SJCRH30 (cell line): ENCODE data around the gene ENGASE. TPM values are rescaled to one million over a fixed set of nuclear protein-coding genes. Genes with fewer than 3 reads are reported as not detected.
A peak's percentile ranks its signal among the peaks of the same experiment; 100 is the strongest.
"Not testable (repeated sequence)": the region's sequence is repeated elsewhere in the genome, so short reads cannot be mapped to it uniquely, and the experiment has no call there.

ENCODE experiments used
- DNase-seq, 2 experiments: peaks; one replicate each; pipeline ENCODE4 v3.0.0-alpha.2; 2015 to 2020
- H3K27ac ChIP-seq: fragments of 250-450 bp; sonication (Bioruptor Pico); 2 replicates; pipeline ENCODE4 v1.5.1; 2020; ENCODE audit warnings: mild to moderate bottlenecking, moderate library complexity
- H3K27me3 ChIP-seq: fragments of 250-450 bp; sonication (Bioruptor Pico); 2 replicates; pipeline ENCODE4 v1.5.1; 2020; ENCODE audit warnings: mild to moderate bottlenecking, moderate library complexity
- H3K36me3 ChIP-seq: fragments of 250-450 bp; sonication (Bioruptor Pico); 2 replicates; pipeline ENCODE4 v1.5.1; 2020; ENCODE audit warnings: mild to moderate bottlenecking, moderate library complexity
- H3K4me1 ChIP-seq: fragments of 250-450 bp; sonication (Bioruptor Pico); 2 replicates; pipeline ENCODE4 v1.5.1; 2020; ENCODE audit warnings: mild to moderate bottlenecking, moderate library complexity
- H3K4me3 ChIP-seq: fragments of 250-450 bp; sonication (Bioruptor Pico); 2 replicates; pipeline ENCODE4 v1.5.1; 2020; ENCODE audit warnings: mild to moderate bottlenecking, moderate library complexity
- H3K9me3 ChIP-seq: fragments of 250-450 bp; sonication (Bioruptor Pico); replicated peaks from 2 replicates; pipeline ENCODE4 v1.5.1; 2020; ENCODE audit warnings: mild to moderate bottlenecking, moderate library complexity
- total RNA-seq: library from RNA; depleted of rRNA; stranded (reverse); fragments of >200 nt; shearing (Covaris generic); gene quantifications from 2 replicates; pipeline ENCODE4 v1.2.3, GENCODE V29; 2014

The ENGASE gene
- total RNA-seq, 1 experiment from 2014 or later, result 82.5 TPM

DNA sequence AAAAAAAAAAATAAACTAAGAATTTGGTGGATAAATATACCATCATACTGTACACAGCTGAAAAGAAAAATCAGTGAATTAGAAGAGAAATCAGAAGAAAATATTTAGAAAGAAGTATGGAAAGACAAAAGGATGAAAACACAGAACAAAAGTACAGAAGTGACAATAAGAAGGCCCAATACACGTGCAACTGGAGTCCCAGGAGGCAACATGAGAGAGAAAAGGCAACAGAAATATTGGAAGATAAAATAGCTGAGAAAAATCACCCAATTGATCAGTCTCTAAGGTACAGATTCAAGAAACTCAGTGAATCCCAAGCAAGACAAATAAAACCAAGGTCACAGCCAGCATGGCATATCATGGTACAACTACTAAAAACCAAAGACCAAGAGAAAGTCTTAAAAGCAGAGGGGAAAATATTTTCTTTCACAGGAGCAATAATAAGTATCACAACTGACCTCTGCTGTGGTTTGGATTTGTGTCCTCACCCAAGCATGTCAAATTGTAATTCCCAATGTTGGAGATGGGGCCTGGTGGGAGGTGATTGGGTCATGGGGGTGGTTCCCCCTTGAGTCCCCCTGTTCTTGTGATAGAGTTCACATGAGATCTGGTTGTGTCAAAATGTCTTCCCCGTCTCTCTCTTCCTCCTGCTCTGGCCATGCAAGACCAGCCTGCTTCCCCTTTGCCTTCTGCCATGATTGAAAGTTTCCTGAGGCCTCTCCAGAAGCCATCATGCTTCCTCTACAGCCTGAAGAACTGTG lies 20.2 kb upstream of the ENGASE start:
- Histone ChIP-seq H3K4me1 (peaks cover 37% of the 10 kb centered on the region), H3K27ac (peak overlapping the region; percentile 86), H3K27me3 (no peaks in the 10 kb centered on the region), H3K36me3 (no peaks in the 10 kb centered on the region), H3K9me3 (peaks cover 24% of the 10 kb centered on the region), H3K4me3 (no peak overlapping the region)
- no peak for DNase-seq

DNA sequence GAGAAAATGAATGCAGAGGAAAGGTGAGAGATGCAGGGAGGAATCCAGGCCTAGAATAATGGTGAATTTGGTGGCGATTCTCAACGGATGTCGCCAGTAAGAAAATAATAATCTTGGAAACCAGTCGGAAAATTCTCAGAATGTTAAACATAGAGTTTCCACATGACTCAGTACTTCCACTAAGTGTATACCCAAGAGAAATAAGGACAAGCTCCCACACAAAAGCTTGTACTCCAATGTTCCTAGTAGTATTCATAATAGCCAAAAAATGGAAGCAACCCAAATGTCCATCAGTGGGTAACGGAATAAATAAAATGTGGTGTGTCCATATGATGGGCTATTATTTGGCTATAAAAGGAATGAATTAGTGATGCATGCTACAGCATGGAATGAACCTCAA lies 19.4 kb upstream of the ENGASE start:
- no peak for DNase-seq

GRCh38 chr17:79057737-79058385 lies 16.8 kb upstream of the ENGASE start:
- H3K4me1 ChIP-seq, result peaks cover 20% of the 10 kb centered on the region

More for the DNA sequence above, 19.4 kb upstream of the ENGASE start:
- Histone ChIP-seq H3K36me3 (no peaks in the 10 kb centered on the region), H3K27ac (peak overlapping the region; percentile 86), H3K4me1 (peaks cover 37% of the 10 kb centered on the region), H3K9me3 (peaks cover 25% of the 10 kb centered on the region), H3K27me3 (no peaks in the 10 kb centered on the region), H3K4me3 (no peak overlapping the region)

GRCh38 chr17:79062691-79063090 lies 11.9 kb upstream of the ENGASE start:
- no peak for DNase-seq
- Histone ChIP-seq H3K36me3 (no peaks in the 10 kb centered on the region), H3K4me1 (peaks cover 6% of the 10 kb centered on the region), H3K9me3 (peaks cover 7% of the 10 kb centered on the region; the same call in 1 of the 2 replicates), H3K4me3 (no peak overlapping the region), H3K27me3 (no peaks in the 10 kb centered on the region), H3K27ac (no peak overlapping the region)

More at GRCh38 chr17:79057737-79058385, 16.8 kb upstream of the ENGASE start:
- Histone ChIP-seq H3K36me3 (no peaks in the 10 kb centered on the region), H3K27ac (no peak overlapping the region), H3K9me3 (peaks cover 20% of the 10 kb centered on the region), H3K27me3 (no peaks in the 10 kb centered on the region), H3K4me3 (no peak overlapping the region)
- no peak for DNase-seq

DNA sequence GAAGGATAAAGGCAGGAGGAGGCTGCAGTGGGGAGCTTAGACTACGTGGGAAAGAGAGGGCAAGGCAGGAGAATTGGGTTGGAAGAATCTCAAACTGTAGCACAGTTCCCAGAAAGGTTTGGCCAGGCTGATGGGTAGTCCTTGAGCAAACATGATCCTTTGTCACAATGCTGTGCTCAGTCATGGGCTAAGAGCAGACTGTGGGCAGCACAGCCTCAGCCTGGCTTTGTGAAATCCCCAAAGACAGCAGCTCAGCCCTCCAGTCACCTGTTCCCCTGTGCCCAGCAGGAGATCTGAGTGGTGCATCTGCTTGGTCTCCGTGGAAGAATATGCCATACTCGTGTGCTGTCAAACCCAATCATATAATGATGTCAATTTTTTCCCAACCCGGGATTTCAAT lies 10.6 kb upstream of the ENGASE start:
- H3K4me3 ChIP-seq, result no peak overlapping the region
- peak in 1 of 2 experiments; percentile 65 for DNase-seq
- H3K27ac ChIP-seq, result no peak overlapping the region
- H3K4me1 ChIP-seq, result peaks cover 6% of the 10 kb centered on the region
- no peaks in the 10 kb centered on the region for H3K36me3 ChIP-seq
- 0 out of 2 replicates have a peak, but pooled peaks cover 3% of the 10 kb centered on the region for H3K9me3 ChIP-seq
- no peaks in the 10 kb centered on the region for H3K27me3 ChIP-seq

DNA sequence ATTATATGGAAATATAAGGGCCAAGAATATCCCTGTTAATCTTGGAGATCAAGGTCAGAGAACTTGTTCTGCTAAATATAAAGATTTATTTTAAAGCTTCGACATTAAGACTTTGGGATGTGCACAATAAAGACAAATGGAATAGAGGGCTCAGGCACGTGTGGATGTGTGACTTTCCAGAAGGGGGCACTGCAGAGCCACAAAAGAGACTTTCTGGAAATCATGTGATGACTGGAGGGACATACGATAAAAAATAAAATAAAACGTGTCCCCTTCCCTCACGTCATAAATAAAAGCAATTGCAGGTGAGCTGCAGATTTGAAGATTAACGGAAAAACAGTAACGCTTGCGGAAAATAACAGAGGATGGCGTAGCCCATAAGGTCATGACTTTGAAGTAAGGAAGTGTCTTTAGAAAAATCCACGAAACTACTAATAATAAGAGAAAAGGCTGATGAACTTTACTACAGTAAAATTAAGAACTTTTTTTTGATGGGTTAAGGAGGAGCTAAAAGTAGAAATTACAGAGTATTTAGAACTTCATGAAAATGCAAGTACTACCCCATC lies 9.4 kb upstream of the ENGASE start:
- Histone ChIP-seq H3K4me3 (no peak overlapping the region), H3K27ac (no peak overlapping the region), H3K4me1 (peaks cover 6% of the 10 kb centered on the region), H3K9me3 (0 out of 2 replicates have a peak, but pooled peaks cover 2% of the 10 kb centered on the region), H3K27me3 (no peaks in the 10 kb centered on the region), H3K36me3 (no peaks in the 10 kb centered on the region)
- DNase-seq, result peak; percentile 61 to 83

DNA sequence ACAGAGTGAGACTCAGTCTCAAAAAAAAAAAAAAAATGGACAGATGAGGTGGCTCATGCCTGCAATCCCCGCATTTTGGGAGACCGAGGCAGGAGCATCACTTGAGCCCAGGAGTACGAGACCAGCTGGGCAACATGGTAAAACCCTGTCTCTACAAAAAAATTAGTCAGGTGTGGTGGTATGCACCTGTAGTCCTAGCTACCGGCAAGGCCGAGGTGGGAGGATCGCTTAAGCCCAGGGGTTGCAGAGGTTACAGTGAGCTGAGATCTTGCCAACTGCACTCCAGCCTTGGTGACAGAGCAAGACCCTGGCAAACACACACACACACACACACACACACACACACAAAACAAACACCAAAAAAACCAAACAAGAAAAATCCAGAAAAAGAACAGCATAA lies 7.7 kb upstream of the ENGASE start:
- Histone ChIP-seq H3K27me3 (no peaks in the 10 kb centered on the region), H3K36me3 (no peaks in the 10 kb centered on the region), H3K4me1 (peaks cover 6% of the 10 kb centered on the region), H3K9me3 (no peaks in the 10 kb centered on the region), H3K4me3 (no peak overlapping the region), H3K27ac (no peak overlapping the region)
- DNase-seq, result no peak

DNA sequence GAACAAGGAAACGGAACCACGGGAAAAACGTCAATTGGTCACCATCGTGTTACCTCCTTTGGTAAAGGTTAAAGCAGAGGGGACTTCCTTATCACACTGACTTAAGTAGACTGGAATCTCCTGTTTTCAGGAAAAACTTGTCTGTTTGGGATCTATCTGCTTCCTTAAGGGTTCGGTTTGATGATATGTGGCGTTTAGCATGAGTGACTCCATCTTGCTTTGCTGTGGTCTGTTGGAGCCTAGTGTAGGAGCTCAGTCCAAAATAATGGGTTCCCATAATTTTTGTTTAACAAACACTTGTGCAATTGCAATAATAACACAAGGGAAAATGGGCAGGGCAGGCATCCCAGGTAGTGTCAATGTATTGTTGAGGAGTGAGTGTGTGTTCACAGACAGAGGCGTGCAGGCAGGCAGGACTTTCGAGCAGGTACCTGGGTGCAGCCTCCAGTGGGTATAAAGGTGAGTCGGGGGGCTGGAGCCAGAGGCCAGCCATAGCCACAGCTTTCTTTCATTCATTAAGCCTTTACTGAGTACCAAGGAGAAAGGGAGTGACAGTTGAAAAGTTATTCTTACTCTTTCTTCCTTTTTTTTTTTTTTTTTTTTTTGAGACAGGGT lies 4.3 kb upstream of the ENGASE start:
- no peak overlapping the region for H3K4me3 ChIP-seq
- H3K27ac ChIP-seq, result no peak overlapping the region
- no peaks in the 10 kb centered on the region for H3K9me3 ChIP-seq
- H3K4me1 ChIP-seq, result no peaks in the 10 kb centered on the region
- DNase-seq, result no peak
- H3K27me3 ChIP-seq, result no peaks in the 10 kb centered on the region
- no peaks in the 10 kb centered on the region for H3K36me3 ChIP-seq

DNA sequence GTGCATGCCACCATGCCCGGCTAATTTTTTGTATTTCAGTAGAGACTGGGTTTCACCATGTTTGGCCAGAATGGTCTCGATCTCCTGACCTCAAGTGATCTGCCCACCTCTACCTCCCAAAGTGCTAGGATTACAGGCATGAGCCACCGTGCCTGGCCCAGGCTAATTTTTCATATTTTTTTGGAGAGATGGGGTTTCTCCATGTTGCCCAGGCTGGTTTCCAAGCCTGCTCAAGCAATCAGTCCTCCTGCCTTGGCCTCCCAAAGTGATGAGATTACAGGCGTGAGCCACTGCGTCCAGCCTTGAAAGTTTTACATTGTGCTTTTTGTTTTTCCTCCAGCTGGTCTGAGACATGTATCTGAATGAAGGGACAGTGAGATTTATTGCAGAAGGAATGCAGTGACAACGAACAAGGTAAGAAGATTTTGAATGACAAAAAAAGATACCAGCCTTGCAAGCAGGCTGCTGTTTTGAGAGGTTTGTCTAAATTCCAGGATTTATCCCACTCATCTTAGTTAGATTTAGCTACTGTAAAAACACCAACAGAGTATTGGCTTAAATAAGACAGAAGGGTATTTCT lies 3.4 kb upstream of the ENGASE start:
- H3K9me3 ChIP-seq, result no peaks in the 10 kb centered on the region
- DNase-seq, result no peak
- no peaks in the 10 kb centered on the region for H3K36me3 ChIP-seq
- no peak overlapping the region for H3K27ac ChIP-seq
- H3K4me1 ChIP-seq, result peaks cover 6% of the 10 kb centered on the region
- H3K27me3 ChIP-seq, result no peaks in the 10 kb centered on the region
- no peak overlapping the region for H3K4me3 ChIP-seq

GRCh38 chr17:79072544-79072943 lies 2.1 kb upstream of the ENGASE start:
- H3K4me1 ChIP-seq, result peaks cover 10% of the 10 kb centered on the region
- no peak overlapping the region for H3K27ac ChIP-seq
- H3K36me3 ChIP-seq, result peaks cover 9% of the 10 kb centered on the region; the same call in 1 of the 2 replicates
- H3K4me3 ChIP-seq, result no peak overlapping the region
- H3K27me3 ChIP-seq, result no peaks in the 10 kb centered on the region
- H3K9me3 ChIP-seq, result no peaks in the 10 kb centered on the region
- no peak for DNase-seq

DNA sequence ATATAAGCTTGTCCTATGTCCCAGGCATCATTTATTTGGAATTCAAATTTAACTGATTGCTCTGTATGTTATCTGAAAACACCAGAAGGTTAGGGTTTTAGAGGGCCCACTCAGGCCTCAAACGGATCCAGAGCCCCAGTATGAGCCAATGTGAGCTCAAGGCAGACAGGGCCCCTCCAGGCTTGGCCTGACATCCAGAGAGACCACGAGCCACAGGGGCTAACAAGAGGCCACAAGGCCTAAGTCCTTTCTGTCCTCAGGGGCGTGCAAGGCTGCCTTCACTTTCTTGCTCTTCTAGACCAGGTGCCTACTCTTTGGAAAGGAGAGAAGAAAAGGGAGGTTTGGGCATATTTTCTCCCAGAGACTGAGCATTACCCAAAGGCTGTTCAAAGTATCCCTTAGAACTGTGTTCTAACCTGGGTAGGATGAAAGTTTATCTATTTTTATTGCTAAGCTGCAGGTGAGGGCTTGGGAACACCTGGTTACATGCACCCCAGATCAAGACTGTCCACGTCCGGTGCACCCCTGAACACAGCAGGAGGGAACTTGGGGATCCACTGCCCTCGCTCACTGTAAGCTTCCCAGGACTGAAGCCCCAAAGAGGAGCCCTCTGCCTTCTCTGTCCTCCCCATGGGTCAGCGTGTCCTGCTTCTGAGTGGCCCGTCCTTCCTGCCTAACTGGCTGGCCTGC lies 1.5 kb upstream of the ENGASE start:
- no peak for DNase-seq
- Histone ChIP-seq H3K4me3 (no peak overlapping the region), H3K4me1 (peaks cover 10% of the 10 kb centered on the region), H3K27ac (no peak overlapping the region), H3K9me3 (no peaks in the 10 kb centered on the region), H3K27me3 (no peaks in the 10 kb centered on the region), H3K36me3 (peaks cover 14% of the 10 kb centered on the region)

- H3K27me3 ChIP-seq, result no peaks in the 10 kb centered on the region
- H3K4me3 ChIP-seq, result no peak overlapping the region
- peaks cover 19% of the 10 kb centered on the region for H3K36me3 ChIP-seq
Observed at GRCh38 chr17:79073706-79074088, 927 bp upstream of the ENGASE start.

GRCh38 chr17:79074121-79074648 lies 439 bp upstream of the ENGASE start:
- peaks cover 24% of the 10 kb centered on the region for H3K36me3 ChIP-seq
- not testable (repeated sequence) for H3K9me3 ChIP-seq, H3K27me3 ChIP-seq, DNase-seq
- H3K27ac ChIP-seq, result peak overlapping the region; percentile 11; the same call in 1 of the 2 replicates
- peaks cover 10% of the 10 kb centered on the region for H3K4me1 ChIP-seq
- peak overlapping the region; percentile 16 for H3K4me3 ChIP-seq

More at GRCh38 chr17:79073706-79074088, 927 bp upstream of the ENGASE start:
- no peak overlapping the region for H3K27ac ChIP-seq
- no peaks in the 10 kb centered on the region for H3K9me3 ChIP-seq
- H3K4me1 ChIP-seq, result peaks cover 10% of the 10 kb centered on the region
- peak in 1 of 2 experiments; percentile 46 for DNase-seq

DNA sequence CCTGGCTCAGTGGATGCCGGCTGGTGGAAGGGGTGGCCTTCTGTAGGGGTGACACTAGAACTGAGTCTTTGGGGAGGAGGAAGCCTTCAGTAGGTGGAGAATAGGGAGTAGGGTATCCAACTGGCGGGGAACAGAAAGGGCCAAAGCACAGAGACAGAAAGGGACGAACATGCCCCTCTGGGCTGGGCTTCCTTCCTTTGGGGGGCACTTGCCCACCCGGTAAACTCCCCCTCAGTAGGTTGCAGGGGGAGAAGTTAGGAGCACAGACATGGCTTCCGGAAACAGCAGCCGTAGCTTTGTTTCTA lies 774 bp downstream of the ENGASE start:
- Histone ChIP-seq H3K9me3 (no peaks in the 10 kb centered on the region), H3K4me3 (peak overlapping the region; percentile 79), H3K4me1 (peaks cover 14% of the 10 kb centered on the region), H3K27ac (peak overlapping the region; percentile 41), H3K27me3 (no peaks in the 10 kb centered on the region), H3K36me3 (peaks cover 36% of the 10 kb centered on the region)
- DNase-seq, result peak in 1 of 2 experiments; percentile 55
